HG03575 (cell line): Measurements from ENCODE around the gene MRPL53.
A peak's percentile ranks its signal among the peaks of the same experiment; 100 is the strongest.
"Not testable (repeated sequence)": the region's sequence is repeated elsewhere in the genome, so short reads cannot be mapped to it uniquely, and the experiment has no call there.

Experiments
- ATAC-seq: cut with Tn5 transposase; IDR thresholded peaks from one replicate; pipeline ENCODE4 v1.9.1; 2021; ENCODE audit not compliant: unreplicated experiment, insufficient number of reproducible peaks, low FRiP score; ENCODE audit errors: extremely low read depth

MRPL53 gene

GRCh38 chr2:74488643-74489481 lies 16.4 kb upstream of the MRPL53 start:
- no peak for ATAC-seq

- ATAC-seq: no peak
Measured at GRCh38 chr2:74486141-74486540, 13.7 kb upstream of the MRPL53 start.

- not testable (repeated sequence) for ATAC-seq
Measured at GRCh38 chr2:74483675-74484164, 11.2 kb upstream of the MRPL53 start.

- ATAC-seq: peak; percentile 87
Measured at GRCh38 chr2:74482801-74483674, 10.6 kb upstream of the MRPL53 start, which contains the start of the genes CCDC142 and TTC31. CCDC142 (minus strand) TSS chr2:74482998; CDS start chr2:74482837, 161 bp downstream. TTC31 (plus strand) TSS chr2:74483081; CDS start chr2:74483096, 15 bp downstream.

- ATAC-seq: peak; percentile 5
Measured at GRCh38 chr2:74481961-74482800, 9.7 kb upstream of the MRPL53 start.

- ATAC-seq: no peak
Measured at GRCh38 chr2:74481431-74481830, 9.0 kb upstream of the MRPL53 start.

- ATAC-seq: no peak
Measured at GRCh38 chr2:74474899-74475298, 2.4 kb upstream of the MRPL53 start.

- ATAC-seq: no peak
Measured at GRCh38 chr2:74474481-74474880, 2.0 kb upstream of the MRPL53 start.

- no peak for ATAC-seq
Measured at GRCh38 chr2:74472945-74473258, 422 bp upstream of the MRPL53 start.

GRCh38 chr2:74471332-74472065 lies 981 bp downstream of the MRPL53 start:
- ATAC-seq: no peak

GRCh38 chr2:74470742-74471141 lies 1.7 kb downstream of the MRPL53 start:
- not testable (repeated sequence) for ATAC-seq

GRCh38 chr2:74464406-74464805 lies 8.1 kb downstream of the MRPL53 start:
- no peak for ATAC-seq

GRCh38 chr2:74462786-74463105 lies 9.7 kb downstream of the MRPL53 start:
- ATAC-seq: no peak

GRCh38 chr2:74462054-74462785 lies 10.3 kb downstream of the MRPL53 start:
- ATAC-seq: no peak

- no peak for ATAC-seq
Measured at GRCh38 chr2:74461187-74462053, 11.1 kb downstream of the MRPL53 start.

GRCh38 chr2:74460187-74460586 lies 12.3 kb downstream of the MRPL53 start:
- not testable (repeated sequence) for ATAC-seq
